Renal cortex interstitium (tissue), 11 donors: ENCODE data around the gene ATN1. TPM values are rescaled to one million over a fixed set of nuclear protein-coding genes. Genes with fewer than 3 reads are reported as not detected.
"Not testable (repeated sequence)": the region's sequence is repeated elsewhere in the genome, so short reads cannot be mapped to it uniquely, and the experiment has no call there.

Source experiments
- DNase-seq, 11 donors: peaks; one replicate each; pipeline ENCODE4 v3.0.0-alpha.2; 2013; ENCODE audit warnings: low read depth in 9 of 11, low spot score in 4 of 11; ENCODE audit errors: extremely low read depth in 1 of 11
- polyA plus RNA-seq, 3 donors: library from polyadenylated mRNA; unstranded; fragments of 120-200 nt; gene quantifications; one replicate each; pipeline ENCODE4 v1.2.1, GENCODE V29; 2013; ENCODE audit not compliant: insufficient read length in 3 of 3

The ATN1 gene
- polyA plus RNA-seq, 3 donors: 91.9 to 142 (median 139) TPM

- DNase-seq: no peak
These were observed 28.3 kb upstream of the ATN1 start for GRCh38 chr12:6899427-6899826.

GRCh38 chr12:6899837-6900519, 27.8 kb upstream of the ATN1 start:
- peak in 1 of 11 donors; percentile 11 for DNase-seq

GRCh38 chr12:6902448-6902847, 25.3 kb upstream of the ATN1 start:
- no peak for DNase-seq

GRCh38 chr12:6903722-6904121, 24.0 kb upstream of the ATN1 start:
- DNase-seq: peak in 1 of 11 donors; percentile 26

GRCh38 chr12:6904280-6905276, 23.2 kb upstream of the ATN1 start, which contains the start of gene LRRC23:
TSS of gene LRRC23 (plus strand) at chr12:6904822. CDS start at chr12:6905634, 812 bp downstream.
- DNase-seq: peak in 10 of 11 donors; percentile 93 to 98 (median 96)

- no peak for DNase-seq
These were observed 22.2 kb upstream of the ATN1 start for GRCh38 chr12:6905414-6906040.

- not testable (repeated sequence) for DNase-seq
These were observed 19.6 kb upstream of the ATN1 start for GRCh38 chr12:6908141-6908540.

GRCh38 chr12:6909421-6910145, 18.2 kb upstream of the ATN1 start:
- no peak for DNase-seq

- DNase-seq: peak in 1 of 11 donors; percentile 16
These were observed 15.4 kb upstream of the ATN1 start for GRCh38 chr12:6912164-6912935.

- no peak for DNase-seq
These were observed 13.4 kb upstream of the ATN1 start, which contains the start of gene ENO2 for GRCh38 chr12:6914246-6914946. TSS of gene ENO2 (plus strand) at chr12:6914580. CDS start at chr12:6915833, 1,253 bp downstream.

GRCh38 chr12:6914947-6915788, 12.6 kb upstream of the ATN1 start:
- no peak for DNase-seq

GRCh38 chr12:6915789-6916285, 11.9 kb upstream of the ATN1 start:
- no peak for DNase-seq

- DNase-seq: no peak
These were observed 11.1 kb upstream of the ATN1 start for GRCh38 chr12:6916426-6917200.

- DNase-seq: no peak
These were observed 10.1 kb upstream of the ATN1 start for GRCh38 chr12:6917491-6918231.

- no peak for DNase-seq
These were observed 8.2 kb upstream of the ATN1 start for GRCh38 chr12:6919588-6919987.
